ENCODE measurements around the gene VWF. TPM values are rescaled to one million over a fixed set of nuclear protein-coding genes. Genes with fewer than 3 reads are reported as not detected.
A peak's percentile ranks its signal among the peaks of the same experiment; 100 is the strongest.
"Not testable (repeated sequence)": the region's sequence is repeated elsewhere in the genome, so short reads cannot be mapped to it uniquely, and the experiment has no call there.

The VWF gene
- total RNA-seq, 1 experiment from 2014 or later = not detected

- no peak for DNase-seq (ENCODE audit: low read depth)
These were observed 89.9 kb downstream of the VWF start for GRCh38 chr12:6034596-6034995.

DNA sequence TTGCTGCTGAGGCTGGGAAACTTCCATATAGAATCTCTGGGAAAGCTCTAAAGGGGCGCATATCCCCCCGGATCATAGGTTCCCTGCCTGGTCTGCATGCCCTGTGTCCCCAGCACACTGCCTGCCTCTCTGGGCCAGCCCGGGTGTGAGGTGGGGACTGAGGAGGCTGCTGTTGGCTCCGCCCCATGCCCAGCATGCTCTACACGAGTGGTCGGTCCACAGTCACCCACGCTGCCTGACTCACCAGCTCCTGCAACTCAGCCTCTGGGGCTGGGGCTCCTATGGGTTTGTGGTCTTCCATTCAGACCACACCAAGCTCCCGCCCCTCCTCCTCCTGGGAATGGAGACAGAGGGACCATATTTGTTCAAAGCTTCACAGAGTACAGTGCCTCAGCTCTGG is 90.9 kb downstream of the VWF start:
- DNase-seq (ENCODE audit: low read depth) = no peak

- no peak for DNase-seq (ENCODE audit: low read depth)
These were observed 91.7 kb downstream of the VWF start for GRCh38 chr12:6032726-6033125.

DNA sequence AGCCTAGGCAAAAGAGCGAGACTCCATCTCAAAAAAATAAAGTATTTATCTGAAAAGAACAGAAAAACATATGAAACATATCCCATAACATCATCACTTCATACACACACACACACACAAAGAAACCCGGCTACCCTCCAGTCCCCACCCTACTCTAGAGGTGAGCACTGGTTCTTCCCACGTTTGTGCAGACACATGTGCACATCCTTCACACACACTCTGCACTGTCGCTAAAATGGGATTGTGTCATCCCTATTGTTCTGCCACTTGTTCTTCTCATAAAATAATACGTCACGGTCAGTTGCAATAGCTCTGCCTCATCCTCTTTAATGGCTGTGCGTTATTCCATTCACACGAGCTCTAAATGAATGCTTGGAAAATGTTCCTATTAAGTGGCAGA is 93.5 kb downstream of the VWF start:
- DNase-seq (ENCODE audit: low read depth) = no peak

GRCh38 chr12:6030081-6030480 is 94.4 kb downstream of the VWF start:
- DNase-seq (ENCODE audit: low read depth) = no peak

DNA sequence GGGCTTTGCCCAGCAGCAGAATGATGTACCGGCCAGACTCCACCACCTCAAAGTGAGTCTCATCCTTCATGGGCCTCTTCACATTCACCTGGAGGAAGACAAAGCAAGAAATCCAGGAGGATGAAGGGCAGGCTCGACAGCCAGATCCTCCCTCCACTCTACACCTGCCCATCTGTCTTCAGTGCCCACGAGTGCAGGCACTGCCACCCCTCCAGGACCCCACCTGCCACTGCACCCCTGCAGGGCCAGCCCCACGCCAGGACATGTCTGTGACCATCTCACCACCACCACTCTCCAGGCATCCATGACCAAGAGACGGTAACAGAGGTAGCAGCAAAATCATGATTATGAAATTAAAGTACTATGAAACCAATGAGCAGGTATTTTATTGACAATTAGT is 95.1 kb downstream of the VWF start:
- DNase-seq (ENCODE audit: low read depth) = no peak

GRCh38 chr12:6026998-6027397 is 97.5 kb downstream of the VWF start:
- DNase-seq (ENCODE audit: low read depth) = no peak

- DNase-seq (ENCODE audit: low read depth) = not testable (repeated sequence)
These were observed 98.7 kb downstream of the VWF start for GRCh38 chr12:6025703-6026298.

GRCh38 chr12:6024066-6024465 is 100.4 kb downstream of the VWF start:
- not testable (repeated sequence) for DNase-seq (ENCODE audit: low read depth)

DNA sequence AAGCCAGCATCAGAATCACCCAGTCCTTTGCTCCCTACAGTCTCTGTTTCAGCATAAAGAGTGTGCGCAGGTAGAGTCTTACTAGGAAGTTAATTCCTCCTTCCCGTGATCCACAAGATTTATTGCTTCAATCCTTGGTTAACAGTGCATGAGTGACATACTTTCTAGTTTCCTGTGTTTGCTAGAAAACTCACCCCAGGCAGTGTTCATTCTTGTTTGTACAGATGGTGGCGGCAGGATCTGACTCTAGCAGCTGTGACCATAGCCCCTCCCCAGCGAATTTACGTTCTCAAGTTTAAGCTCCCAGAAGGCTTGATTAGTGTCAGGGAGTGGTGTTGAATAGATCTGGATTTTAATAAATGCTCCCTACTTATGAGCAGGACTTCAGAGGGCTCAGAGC is 103.5 kb downstream of the VWF start:
- DNase-seq (ENCODE audit: low read depth) = no peak

DNA sequence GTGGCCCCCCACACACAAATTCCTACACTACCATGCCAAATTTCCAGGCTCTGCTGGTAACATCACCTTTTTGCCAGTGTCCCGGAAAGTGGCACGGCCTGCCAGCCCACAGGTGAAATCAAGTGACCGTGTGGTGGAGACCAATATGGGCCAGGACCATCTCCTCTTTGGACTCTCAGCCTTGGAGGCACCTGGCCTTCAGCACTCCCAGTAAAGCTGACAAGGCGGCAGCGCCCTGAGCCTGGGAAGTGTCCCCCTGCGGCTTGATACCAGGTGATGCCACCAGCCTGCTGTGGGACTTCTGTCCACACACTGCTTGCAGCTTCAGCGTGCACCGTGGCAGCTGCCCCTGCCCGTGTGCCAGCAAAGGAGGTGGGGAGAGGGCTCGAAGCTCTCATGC is 104.0 kb downstream of the VWF start:
- not testable (repeated sequence) for DNase-seq (ENCODE audit: low read depth)

DNA sequence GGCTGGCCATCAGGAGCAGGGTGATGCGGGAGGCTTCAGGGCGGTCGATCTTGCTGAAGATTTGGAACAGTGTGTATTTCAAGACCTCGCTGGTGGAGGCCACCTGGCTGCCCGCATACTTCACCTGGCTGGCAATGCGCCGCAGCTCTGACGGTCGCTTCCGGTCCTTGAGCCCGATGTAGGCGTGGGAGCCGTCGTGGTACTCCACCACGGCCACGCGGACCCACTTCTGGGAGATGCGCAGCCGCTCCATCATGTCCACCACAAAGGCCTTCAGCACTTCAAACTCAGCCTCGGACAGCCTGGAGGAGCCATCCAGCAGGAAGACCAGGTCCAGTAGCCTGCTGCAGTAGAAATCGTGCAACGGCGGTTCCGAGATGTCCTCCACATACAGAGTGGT is 105.2 kb downstream of the VWF start:
- DNase-seq (ENCODE audit: low read depth) = not testable (repeated sequence)

- no peak for DNase-seq (ENCODE audit: low read depth)
These were observed 106.2 kb downstream of the VWF start for GRCh38 chr12:6018265-6018664.

GRCh38 chr12:6016756-6017155 is 107.7 kb downstream of the VWF start:
- DNase-seq (ENCODE audit: low read depth) = no peak

DNA sequence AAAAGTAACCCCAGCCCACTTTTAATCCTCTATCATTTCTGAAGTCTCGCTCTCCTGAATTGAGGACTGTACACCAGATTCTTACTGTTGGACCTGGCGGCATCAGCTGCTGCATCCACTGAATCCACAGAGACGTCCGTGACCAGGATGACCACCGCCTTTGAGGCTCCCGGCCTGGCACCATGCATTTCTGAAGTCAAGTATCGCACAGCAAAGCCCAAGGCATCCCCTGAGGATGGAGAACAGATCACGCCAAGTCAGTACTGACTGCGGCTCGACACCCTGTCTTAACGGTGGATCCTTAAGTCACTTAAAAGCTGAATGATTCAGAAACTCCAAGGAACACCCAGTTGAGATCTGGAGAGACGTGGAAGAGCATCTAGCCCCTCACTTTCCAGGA is 108.5 kb downstream of the VWF start:
- DNase-seq (ENCODE audit: low read depth) = not testable (repeated sequence)

DNA sequence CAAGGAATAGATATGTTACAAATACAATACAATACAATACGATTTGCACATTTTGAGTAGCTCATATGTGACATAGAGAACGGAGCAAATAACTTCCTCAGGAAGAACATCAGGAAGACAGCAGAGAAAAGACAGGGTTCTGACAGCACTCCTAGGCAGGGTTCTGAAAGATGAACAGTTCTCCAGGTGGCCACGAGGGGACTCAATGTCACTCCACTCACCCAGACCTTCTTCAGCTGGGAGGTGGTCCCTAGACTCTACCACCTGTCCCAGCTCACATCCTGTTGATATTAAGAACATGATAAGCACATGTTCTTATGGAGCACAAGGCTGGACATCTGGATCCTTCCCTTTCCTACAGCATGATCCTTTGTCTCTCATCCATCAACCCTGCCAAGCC is 109.2 kb downstream of the VWF start:
- DNase-seq (ENCODE audit: low read depth) = not testable (repeated sequence)

- DNase-seq (ENCODE audit: low read depth) = not testable (repeated sequence)
These were observed 113.7 kb downstream of the VWF start for GRCh38 chr12:6010631-6011350.

- no peak for DNase-seq (ENCODE audit: low read depth)
These were observed 127.2 kb downstream of the VWF start for GRCh38 chr12:5997260-5997659.

DNA sequence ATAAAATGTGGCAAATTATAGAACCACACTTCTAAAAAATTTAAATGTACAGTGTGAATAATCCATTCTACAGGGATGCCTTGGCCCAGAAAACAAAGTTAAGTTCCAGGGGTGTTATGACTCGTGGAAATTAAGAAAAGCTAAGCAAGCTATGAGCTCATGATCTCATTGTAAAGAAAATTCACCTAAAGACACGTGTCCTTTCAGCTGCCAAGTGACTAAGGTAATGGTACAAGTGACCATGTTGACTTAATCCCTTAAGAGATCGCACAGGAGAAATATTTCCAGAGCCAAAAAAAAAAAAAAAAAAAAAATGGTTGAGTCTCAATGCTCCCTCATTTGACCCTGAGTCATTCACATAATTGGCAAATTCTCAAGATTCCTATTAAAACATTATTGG is 128.0 kb downstream of the VWF start:
- no peak for DNase-seq (ENCODE audit: low read depth)

GRCh38 chr12:5989621-5990020 is 134.8 kb downstream of the VWF start:
- no peak for DNase-seq (ENCODE audit: low read depth)

DNA sequence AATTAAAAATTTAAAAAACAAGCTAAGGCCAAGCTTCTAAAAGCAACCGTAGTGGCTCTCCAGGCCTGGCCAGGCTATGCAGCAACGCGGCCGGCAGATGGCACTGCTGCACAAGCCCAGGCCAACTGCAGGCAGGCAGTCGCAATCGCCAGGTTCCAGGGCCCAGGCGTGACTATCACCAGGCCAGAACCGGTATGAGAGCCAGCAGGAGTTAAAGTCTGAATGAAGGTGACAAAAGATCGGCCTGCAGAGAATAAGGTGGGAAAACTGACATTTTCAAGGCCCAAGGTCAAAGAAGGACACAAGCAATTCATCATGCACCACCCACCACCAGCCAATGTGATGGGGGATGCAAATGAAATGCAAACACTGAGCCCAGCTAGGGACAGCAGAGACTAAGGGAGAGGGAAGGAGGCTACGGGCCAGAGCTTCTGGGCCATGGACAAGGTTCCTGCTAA is 135.8 kb downstream of the VWF start:
- DNase-seq (ENCODE audit: low read depth) = peak; percentile 85

DNA sequence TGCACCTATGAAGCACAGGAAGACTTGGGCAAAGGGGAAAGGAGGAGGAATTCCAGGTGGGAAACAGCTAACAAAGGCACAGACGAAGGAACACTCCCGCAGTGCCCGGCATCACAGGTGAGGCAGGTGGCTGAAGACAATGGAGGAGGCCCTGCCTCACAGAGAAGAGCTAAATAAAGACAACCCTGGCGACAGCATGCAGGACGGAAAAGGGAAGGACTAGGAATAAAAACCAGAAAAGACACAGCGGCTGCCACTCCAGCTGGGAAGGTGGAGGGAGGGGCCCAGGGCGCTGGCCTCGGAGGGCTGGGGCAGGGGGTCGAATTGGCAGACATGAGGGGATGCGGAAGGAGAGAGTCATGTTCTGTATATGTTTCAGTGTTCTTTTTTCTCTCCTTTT is 136.4 kb downstream of the VWF start:
- DNase-seq (ENCODE audit: low read depth) = no peak

GRCh38 chr12:5987573-5987972 is 136.9 kb downstream of the VWF start:
- no peak for DNase-seq (ENCODE audit: low read depth)

- no peak for DNase-seq (ENCODE audit: low read depth)
These were observed 139.0 kb downstream of the VWF start for GRCh38 chr12:5985471-5985870.
